ENCODE measurements around the gene ENHO. TPM values are rescaled to one million over a fixed set of nuclear protein-coding genes. Genes with fewer than 3 reads are reported as not detected.
"Not testable (repeated sequence)": the region's sequence is repeated elsewhere in the genome, so short reads cannot be mapped to it uniquely, and the experiment has no call there.

Gene ENHO
- total RNA-seq, 1 donor from 2014 or later: 3.9 TPM

DNA sequence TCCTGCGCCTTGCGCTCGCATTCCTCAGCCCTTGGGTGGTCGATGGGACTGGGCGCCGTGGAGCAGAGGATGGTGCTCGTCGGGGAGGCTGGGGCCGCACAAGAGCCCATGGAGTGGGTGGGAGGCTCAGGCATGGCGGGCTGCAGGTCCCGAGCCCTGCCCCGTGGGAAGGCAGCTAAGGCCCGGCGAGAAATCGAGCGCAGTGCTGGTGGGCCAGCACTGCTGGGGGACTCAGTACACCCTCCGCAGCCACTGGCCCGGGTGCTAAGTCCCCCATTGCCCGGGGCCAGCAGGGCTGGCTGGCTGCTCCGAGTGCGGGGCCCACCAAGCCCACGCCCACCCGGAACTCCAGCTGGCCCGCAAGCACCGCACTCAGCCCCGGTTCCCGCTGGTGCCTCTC lies 40.0 kb downstream of the ENHO start:
- ATAC-seq; DNase-seq (ENCODE audit: low spot score): not testable (repeated sequence)

DNA sequence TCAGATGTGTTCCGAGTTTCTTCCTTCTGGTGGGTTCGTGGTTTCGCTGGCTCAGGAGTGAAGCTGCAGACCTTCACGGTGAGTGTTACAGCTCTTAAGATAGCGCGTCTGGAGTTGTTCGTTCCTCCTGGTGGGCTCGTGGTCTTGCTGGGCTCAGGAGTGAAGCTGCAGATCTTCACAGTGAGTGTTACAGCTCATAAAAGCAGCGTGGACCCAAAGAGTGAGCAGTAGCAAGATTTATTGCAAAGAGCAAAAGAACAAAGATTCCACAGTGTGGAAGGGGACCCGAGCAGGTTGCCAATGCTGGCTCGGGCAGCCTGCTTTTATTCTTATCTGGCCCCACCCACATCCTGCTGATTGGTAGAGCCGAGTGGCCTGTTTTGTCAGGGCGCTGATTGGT lies 41.2 kb downstream of the ENHO start:
- not testable (repeated sequence) for ATAC-seq; DNase-seq (ENCODE audit: low spot score)

DNA sequence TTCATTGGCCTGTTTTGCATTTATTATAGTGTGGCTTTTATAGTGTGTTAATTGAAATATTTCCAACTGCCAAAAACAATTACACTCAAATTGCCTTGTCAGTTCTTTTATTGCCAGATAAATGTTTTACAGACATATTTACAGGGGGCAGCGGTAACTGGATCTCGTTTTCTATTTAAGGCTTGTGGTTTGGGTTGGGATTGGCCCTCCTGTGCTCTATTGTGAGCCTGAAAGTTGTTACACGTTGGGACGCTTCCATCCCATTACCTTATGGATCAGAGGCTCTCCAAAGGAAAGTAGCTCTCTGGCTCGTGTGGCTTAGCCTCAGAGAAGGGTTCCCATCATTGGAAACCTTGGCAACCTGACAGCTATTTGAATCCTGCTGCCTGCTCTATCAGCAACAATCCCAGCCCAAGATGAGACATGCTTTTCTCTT lies 43.3 kb downstream of the ENHO start:
- no peak for ATAC-seq
- DNase-seq (ENCODE audit: low spot score): no peak

DNA sequence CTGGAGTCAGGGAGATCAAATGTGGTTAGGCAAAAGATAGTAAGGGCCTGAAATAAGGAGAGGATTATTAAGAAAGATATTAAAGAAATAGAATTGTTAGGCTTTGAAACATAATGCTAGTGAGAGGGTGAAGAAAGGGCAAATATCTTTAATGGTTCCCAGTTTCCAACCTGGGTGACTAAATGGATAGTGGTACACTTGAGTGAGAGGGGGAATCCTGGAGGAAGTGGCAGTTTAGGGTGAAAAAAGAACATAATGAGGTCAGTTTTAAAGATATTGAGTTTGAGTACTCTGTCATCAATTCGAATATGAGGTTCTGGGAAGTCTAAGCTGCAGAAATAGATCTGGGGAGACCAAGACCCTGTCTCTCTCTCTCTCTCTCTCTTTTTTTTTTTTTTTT lies 45.2 kb downstream of the ENHO start:
- no peak for DNase-seq (ENCODE audit: low spot score)
- ATAC-seq: no peak

DNA sequence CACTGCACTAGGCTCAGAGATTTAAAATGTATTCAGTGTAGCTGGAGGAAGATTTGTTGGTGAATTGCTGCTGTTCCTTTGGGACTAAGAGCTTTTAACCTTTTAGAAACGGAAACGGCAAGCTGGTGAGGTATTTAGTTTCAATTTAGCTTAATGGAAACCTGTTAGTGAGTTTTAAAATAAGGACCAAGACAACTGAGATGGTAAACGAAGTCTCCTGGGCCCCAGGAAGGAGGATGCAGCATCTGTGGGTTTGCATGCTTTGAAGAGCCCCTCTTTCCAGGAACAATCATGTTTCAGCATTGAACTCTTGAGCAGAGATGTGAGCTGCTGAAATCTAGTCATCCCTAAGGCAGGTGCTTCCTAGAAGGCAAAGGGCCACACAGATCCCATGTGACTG lies 47.7 kb downstream of the ENHO start:
- ATAC-seq (no peak), DNase-seq (ENCODE audit: low spot score) (no peak)

Other genes with a start within 250 kb of the ENHO start
- 0.33 TPM for gene KIF24, start 193.7 kb downstream of the ENHO start, total RNA-seq
- 8.7 TPM for gene NUDT2, start 193.4 kb downstream of the ENHO start, total RNA-seq
- gene MYORG, start 146.1 kb downstream of the ENHO start, total RNA-seq: 76.2 TPM
- 5.9 TPM for gene FAM219A, start 64.4 kb downstream of the ENHO start, total RNA-seq
- gene DNAI1, start 64.2 kb downstream of the ENHO start, total RNA-seq: not detected
- 13.0 TPM for gene CNTFR, start 66.7 kb upstream of the ENHO start, total RNA-seq
- 25.5 TPM for gene RPP25L, start 89.1 kb upstream of the ENHO start, total RNA-seq
- gene DCTN3, start 97.5 kb upstream of the ENHO start, total RNA-seq: 31.4 TPM
- 8.8 TPM for gene ARID3C, start 106.1 kb upstream of the ENHO start, total RNA-seq
- 139 TPM for gene SIGMAR1, start 114.8 kb upstream of the ENHO start, total RNA-seq
- 123 TPM for gene GALT, start 123.7 kb upstream of the ENHO start, total RNA-seq
- gene IL11RA, start 129.2 kb upstream of the ENHO start, total RNA-seq: 26.5 TPM
- gene CCL27, start 139.7 kb upstream of the ENHO start, total RNA-seq: not detected
- 0.63 TPM for gene CCL19, start 168.3 kb upstream of the ENHO start, total RNA-seq
- 1.7 TPM for gene CCL21, start 187.1 kb upstream of the ENHO start, total RNA-seq